ENCODE results near the gene LY6G5C. TPM values are rescaled to one million over a fixed set of nuclear protein-coding genes. Genes with fewer than 3 reads are reported as not detected.

LY6G5C gene
- total and polyA plus RNA-seq, 9 of the 15 experiments (the other 6 are each of a cell fraction or from before 2014, with no cell fraction given) = 0.10 to 0.67 (median 0.46) TPM; not detected in 4

DNA sequence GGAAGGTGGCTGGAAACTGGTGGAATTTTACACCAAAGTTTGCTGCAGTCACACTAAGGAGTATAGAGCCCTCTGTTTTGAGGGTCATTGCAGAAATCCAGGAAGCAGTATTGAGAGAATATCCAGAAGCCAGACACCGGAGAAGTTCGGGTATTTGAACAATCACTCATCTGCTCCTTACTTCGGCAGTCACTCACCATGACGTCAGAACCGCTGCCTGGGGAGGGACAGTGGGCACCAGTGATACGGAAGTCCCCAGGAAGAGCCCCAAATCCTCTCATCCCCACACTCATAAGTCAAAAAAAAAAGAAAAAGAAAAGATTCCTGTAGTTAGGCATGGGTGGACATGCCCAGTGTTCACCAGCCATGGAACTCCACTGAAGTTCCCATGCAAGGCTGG lies 4.0 kb downstream of the LY6G5C start (continued):
- TF ChIP-seq, protein P1, sequence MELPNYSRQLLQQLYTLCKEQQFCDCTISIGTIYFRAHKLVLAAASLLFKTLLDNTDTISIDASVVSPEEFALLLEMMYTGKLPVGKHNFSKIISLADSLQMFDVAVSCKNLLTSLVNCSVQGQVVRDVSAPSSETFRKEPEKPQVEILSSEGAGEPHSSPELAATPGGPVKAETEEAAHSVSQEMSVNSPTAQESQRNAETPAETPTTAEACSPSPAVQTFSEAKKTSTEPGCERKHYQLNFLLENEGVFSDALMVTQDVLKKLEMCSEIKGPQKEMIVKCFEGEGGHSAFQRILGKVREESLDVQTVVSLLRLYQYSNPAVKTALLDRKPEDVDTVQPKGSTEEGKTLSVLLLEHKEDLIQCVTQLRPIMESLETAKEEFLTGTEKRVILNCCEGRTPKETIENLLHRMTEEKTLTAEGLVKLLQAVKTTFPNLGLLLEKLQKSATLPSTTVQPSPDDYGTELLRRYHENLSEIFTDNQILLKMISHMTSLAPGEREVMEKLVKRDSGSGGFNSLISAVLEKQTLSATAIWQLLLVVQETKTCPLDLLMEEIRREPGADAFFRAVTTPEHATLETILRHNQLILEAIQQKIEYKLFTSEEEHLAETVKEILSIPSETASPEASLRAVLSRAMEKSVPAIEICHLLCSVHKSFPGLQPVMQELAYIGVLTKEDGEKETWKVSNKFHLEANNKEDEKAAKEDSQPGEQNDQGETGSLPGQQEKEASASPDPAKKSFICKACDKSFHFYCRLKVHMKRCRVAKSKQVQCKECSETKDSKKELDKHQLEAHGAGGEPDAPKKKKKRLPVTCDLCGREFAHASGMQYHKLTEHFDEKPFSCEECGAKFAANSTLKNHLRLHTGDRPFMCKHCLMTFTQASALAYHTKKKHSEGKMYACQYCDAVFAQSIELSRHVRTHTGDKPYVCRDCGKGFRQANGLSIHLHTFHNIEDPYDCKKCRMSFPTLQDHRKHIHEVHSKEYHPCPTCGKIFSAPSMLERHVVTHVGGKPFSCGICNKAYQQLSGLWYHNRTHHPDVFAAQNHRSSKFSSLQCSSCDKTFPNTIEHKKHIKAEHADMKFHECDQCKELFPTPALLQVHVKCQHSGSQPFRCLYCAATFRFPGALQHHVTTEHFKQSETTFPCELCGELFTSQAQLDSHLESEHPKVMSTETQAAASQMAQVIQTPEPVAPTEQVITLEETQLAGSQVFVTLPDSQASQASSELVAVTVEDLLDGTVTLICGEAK (IDR thresholded peaks at IDR 0.05) = peak; percentile 50; the same call in 1 of the 2 replicates
- TF ChIP-seq, protein P1 (CRISPR knock-in tag; IDR thresholded peaks at IDR 0.05) = no peak
- no peak for TF ChIP-seq ZKSCAN3 (CRISPR knock-in tag; IDR thresholded peaks at IDR 0.05)
- no peak for TF ChIP-seq STAT5B (CRISPR knock-in tag; IDR thresholded peaks at IDR 0.05)
- TF ChIP-seq ATF3 (IDR thresholded peaks at IDR 0.05) = peak; percentile 89
- no peak for TF ChIP-seq ATF3 (CRISPR knock-in tag; conservative IDR thresholded peaks at IDR 0.05)
- peak; percentile 65; the same call in 1 of the 2 replicates for TF ChIP-seq DMBX1 (CRISPR knock-in tag; IDR thresholded peaks at IDR 0.05; ENCODE audit: borderline replicate concordance)
- TF ChIP-seq TCFL5 (CRISPR knock-in tag; conservative IDR thresholded peaks at IDR 0.05) = no peak
- TF ChIP-seq U2AF2 (optimal IDR thresholded peaks at IDR 0.05; ENCODE audit: low read depth, low read length) = no peak
- TF ChIP-seq ZNF589 (CRISPR knock-in tag; IDR thresholded peaks at IDR 0.05; ENCODE audit: low read depth) = no peak
- no peak for TF ChIP-seq ZNF143 (CRISPR knock-in tag; IDR thresholded peaks at IDR 0.05)
- no peak for TF ChIP-seq ILF3 (IDR thresholded peaks at IDR 0.05; ENCODE audit: borderline replicate concordance)
- no peak for TF ChIP-seq CBFA2T2 (conservative IDR thresholded peaks at IDR 0.05)
- no peak for TF ChIP-seq PHTF2 (CRISPR knock-in tag; IDR thresholded peaks at IDR 0.05)
- no peak for TF ChIP-seq MITF (IDR thresholded peaks at IDR 0.05)
- peak; percentile 29; the same call in 1 of the 2 replicates for TF ChIP-seq MTA3 (IDR thresholded peaks at IDR 0.05; ENCODE audit: borderline replicate concordance)
- peak; percentile 12 for TF ChIP-seq KDM5B (IDR thresholded peaks at IDR 0.05; ENCODE audit: insufficient replicate concordance, low read depth, low read length)
- 0 out of 2 replicates have a peak, but pooled peaks have one; percentile 31 for TF ChIP-seq ZNF444 (CRISPR knock-in tag; IDR thresholded peaks at IDR 0.05)
- no peak for TF ChIP-seq TCF7 (IDR thresholded peaks at IDR 0.05; ENCODE audit: borderline replicate concordance)
